AG04450 (cell line): ENCODE results near the gene RYR3. TPM values are rescaled to one million over a fixed set of nuclear protein-coding genes. Genes with fewer than 3 reads are reported as not detected.

Experiments used
- CTCF ChIA-PET: fragments of 300-600, 350-600 bp; formaldehyde crosslinking; extraction: SDS; loops from one replicate; lab custom pipeline; 2022; ENCODE audit warnings: antibody characterized with exemption, inconsistent platforms; lab: Charles Lee
- POLR2A ChIA-PET: fragments of 350-600 bp; formaldehyde crosslinking; extraction: SDS; loops from one replicate; lab custom pipeline; 2021; ENCODE audit warnings: antibody characterized with exemption, inconsistent platforms; lab: Yijun Ruan, JAX
- DNase-seq: peaks from one replicate; pipeline ENCODE4 v3.0.0-alpha.2; 2011; ENCODE audit warnings: low read depth, low spot score
- H3K27ac ChIP-seq: one replicate; pipeline ENCODE4 v1.5.1; 2012; ENCODE audit warnings: low read depth, low read length, control low read depth
- H3K27me3 ChIP-seq: one replicate; pipeline ENCODE4 v1.6.0; 2012; ENCODE audit warnings: low read length; ENCODE audit not compliant: control insufficient read depth, insufficient read depth
- H3K4me3 ChIP-seq: 2 replicates; pipeline ENCODE4 v1.5.1; 2011; ENCODE audit warnings: mild to moderate bottlenecking, low read depth, low read length, control low read depth
- H3K9me3 ChIP-seq: 2 replicates; pipeline ENCODE4 v1.5.1; 2012; ENCODE audit warnings: low read length; ENCODE audit not compliant: control insufficient read depth, insufficient read depth
- polyA plus RNA-seq: library from polyadenylated mRNA; depleted of rRNA; stranded (reverse); fragments of >200 nt; gene quantifications from 2 replicates; pipeline ENCODE4 v1.2.3, GENCODE V29; 2011
- TF ChIP-seq, protein P1 (sequence below): IDR thresholded peaks from 2 replicates; pipeline ENCODE4 v1.5.1; 2011; ENCODE audit warnings: low read depth, low read length, control low read depth, inconsistent platforms

The RYR3 gene
- polyA plus RNA-seq, 1 experiment = not detected

DNA sequence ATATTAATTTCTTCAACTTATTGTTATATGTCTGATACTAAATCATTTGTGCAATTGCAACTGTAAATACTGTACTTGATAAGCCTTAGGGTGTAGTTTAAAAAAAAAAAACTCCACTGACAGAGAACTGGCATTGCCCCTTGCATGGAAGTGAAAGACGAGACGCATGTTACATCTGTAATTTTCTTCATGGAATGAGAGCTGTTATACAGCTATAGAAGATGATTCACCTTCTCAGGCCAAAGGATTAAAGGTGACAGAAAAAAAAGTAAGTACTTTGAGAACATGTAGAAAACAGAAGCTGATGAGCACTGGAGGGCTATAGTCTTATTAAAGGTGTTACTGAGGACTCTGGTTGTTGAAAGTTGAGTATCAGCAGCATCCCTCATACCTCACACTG is 16.1 kb downstream of the RYR3 start:
- Histone ChIP-seq H3K27me3 (no peaks in the 10 kb centered on the region), H3K27ac (no peak overlapping the region), H3K9me3 (no peaks in the 10 kb centered on the region), H3K4me3 (no peak overlapping the region)
- ChIA-PET POLR2A (no interaction called here), CTCF (interaction anchor here (1.2 kb wide), 1 partner anchor 34 kb away, joined by 3 read pairs; no protein-coding TSS in a partner anchor)
- no peak for DNase-seq
- TF ChIP-seq, protein P1, sequence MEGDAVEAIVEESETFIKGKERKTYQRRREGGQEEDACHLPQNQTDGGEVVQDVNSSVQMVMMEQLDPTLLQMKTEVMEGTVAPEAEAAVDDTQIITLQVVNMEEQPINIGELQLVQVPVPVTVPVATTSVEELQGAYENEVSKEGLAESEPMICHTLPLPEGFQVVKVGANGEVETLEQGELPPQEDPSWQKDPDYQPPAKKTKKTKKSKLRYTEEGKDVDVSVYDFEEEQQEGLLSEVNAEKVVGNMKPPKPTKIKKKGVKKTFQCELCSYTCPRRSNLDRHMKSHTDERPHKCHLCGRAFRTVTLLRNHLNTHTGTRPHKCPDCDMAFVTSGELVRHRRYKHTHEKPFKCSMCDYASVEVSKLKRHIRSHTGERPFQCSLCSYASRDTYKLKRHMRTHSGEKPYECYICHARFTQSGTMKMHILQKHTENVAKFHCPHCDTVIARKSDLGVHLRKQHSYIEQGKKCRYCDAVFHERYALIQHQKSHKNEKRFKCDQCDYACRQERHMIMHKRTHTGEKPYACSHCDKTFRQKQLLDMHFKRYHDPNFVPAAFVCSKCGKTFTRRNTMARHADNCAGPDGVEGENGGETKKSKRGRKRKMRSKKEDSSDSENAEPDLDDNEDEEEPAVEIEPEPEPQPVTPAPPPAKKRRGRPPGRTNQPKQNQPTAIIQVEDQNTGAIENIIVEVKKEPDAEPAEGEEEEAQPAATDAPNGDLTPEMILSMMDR = no peak

DNA sequence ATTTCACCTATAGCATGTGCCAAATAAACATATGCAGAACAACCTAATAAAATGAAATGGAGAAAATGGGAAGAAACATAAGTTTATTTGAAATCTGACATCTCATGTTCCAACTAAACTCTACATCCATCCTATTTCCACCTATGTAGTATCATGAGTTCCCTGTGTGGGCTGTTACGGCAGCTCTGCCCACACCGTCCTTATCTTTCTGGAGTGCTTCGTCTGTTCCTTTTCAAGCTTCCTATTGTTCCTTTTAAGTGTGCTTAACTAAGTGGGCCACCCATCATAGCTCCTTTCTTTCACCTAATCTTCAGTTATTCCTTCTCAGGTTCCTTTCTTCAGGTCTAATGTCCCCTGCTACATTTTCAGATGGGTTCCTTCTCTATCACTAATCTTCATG is 17.3 kb downstream of the RYR3 start:
- ChIA-PET CTCF (no interaction called here), POLR2A (no interaction called here)
- DNase-seq = no peak
- TF ChIP-seq, protein P1 = no peak
- H3K27ac ChIP-seq = no peak overlapping the region
- H3K4me3 ChIP-seq = no peak overlapping the region
- no peaks in the 10 kb centered on the region for H3K27me3 ChIP-seq
- H3K9me3 ChIP-seq = no peaks in the 10 kb centered on the region

DNA sequence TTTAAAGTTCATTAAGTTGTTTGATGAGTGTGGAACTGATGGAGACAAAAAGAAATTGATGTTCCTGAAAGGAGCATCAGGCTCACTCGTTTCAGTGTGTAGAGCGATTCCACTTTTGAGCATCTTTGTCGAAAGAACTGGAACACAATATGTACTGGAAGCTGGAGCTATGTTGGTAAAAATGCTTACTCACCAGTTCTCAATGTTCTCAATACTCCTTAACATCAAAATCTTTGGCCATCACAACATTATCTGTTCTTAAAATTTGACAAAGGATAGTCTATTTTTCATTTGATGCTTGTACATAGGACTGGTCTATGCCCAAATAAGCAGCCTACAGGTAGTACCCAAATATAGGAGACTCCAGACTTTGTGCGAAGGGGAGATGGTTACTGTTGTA is 18.7 kb downstream of the RYR3 start:
- ChIA-PET CTCF (no interaction called here), POLR2A (no interaction called here)
- no peak for DNase-seq
- TF ChIP-seq, protein P1 = no peak
- H3K27me3 ChIP-seq = no peaks in the 10 kb centered on the region
- no peak overlapping the region for H3K4me3 ChIP-seq
- no peaks in the 10 kb centered on the region for H3K9me3 ChIP-seq
- no peak overlapping the region for H3K27ac ChIP-seq

DNA sequence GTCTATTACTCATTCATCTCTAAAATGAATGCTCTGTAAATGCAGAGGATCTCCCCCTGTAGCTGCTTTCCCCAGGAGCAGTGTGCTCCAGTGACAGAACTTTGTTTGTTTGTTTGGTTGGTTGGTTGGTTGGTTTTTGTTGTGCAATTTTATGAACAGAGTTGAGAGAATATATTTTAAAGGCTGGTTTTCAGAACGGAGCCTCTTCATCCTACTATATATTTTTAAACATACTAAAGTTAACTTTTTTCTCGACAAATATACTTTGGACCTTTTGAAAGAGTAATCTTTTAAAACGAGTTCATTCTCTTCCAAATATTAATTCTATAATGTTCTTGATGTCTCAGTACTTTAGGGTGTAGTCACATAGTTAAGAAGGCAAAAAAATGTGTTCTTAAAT is 20.2 kb downstream of the RYR3 start:
- no peak overlapping the region for H3K4me3 ChIP-seq
- CTCF ChIA-PET = no interaction called here

DNA sequence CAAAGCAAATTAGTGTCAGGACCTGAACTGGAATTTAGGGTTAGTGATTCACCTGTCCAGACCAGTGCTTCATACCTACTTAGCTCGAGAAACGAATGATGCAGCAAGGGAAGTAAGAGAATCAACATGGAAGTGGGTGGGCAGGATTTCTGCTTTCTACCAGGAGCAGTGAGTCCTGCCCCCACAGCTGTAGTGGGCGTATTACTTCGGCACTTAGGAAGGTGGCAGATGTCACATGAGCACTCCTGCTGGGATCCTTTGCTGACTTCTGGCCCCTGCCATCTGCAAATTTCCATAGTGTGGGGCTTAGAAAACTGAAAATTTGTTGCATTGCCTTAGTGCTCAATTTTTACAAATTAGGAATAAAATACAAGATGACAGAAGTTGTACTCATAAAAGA is 31.2 kb downstream of the RYR3 start:
- ChIA-PET POLR2A (no interaction called here), CTCF (no interaction called here)
- TF ChIP-seq, protein P1 = no peak
- no peak overlapping the region for H3K27ac ChIP-seq
- peaks cover 2% of the 10 kb centered on the region for H3K27me3 ChIP-seq
- no peak for DNase-seq
- no peak overlapping the region for H3K4me3 ChIP-seq
- H3K9me3 ChIP-seq = no peaks in the 10 kb centered on the region

More for the DNA sequence above, 20.2 kb downstream of the RYR3 start:
- Histone ChIP-seq H3K27me3 (no peaks in the 10 kb centered on the region), H3K9me3 (no peaks in the 10 kb centered on the region), H3K27ac (no peak overlapping the region)
- POLR2A ChIA-PET = no interaction called here
- TF ChIP-seq, protein P1 = no peak
- no peak for DNase-seq
